ENCODE measurements around the gene WHRN. TPM values are rescaled to one million over a fixed set of nuclear protein-coding genes. Genes with fewer than 3 reads are reported as not detected.

Gene WHRN
- total and polyA plus RNA-seq, 2 donors (not counting 1 experiment from before 2014, with no cell fraction given) = 19.4 to 95.7 TPM

- DNase-seq (peak; percentile 13), ATAC-seq (ENCODE audit: low read depth) (no peak)
- Histone ChIP-seq H3K27ac (ENCODE audit: low read length in 2 of 2) (peak overlapping the region in 1 of 2 donors; percentile 99), H3K9ac (ENCODE audit: low read length) (no peak overlapping the region), H2AFZ (ENCODE audit: insufficient read depth, low read depth, low read length, poor library complexity, severe bottlenecking) (no peak overlapping the region), H3K4me2 (replicated peaks; ENCODE audit: low read depth, low read length, poor library complexity, severe bottlenecking) (peak overlapping the region; percentile 55), H4K20me1 (ENCODE audit: control insufficient read depth, insufficient read depth, low read length, poor library complexity, severe bottlenecking) (peaks cover 43% of the 10 kb centered on the region), H3K79me2 (ENCODE audit: control insufficient read depth, insufficient read depth, low read length) (peaks cover 68% of the 10 kb centered on the region), H3K9me3 (ENCODE audit: control extremely low read depth in 1 of 3, control insufficient read depth in 2 of 3, insufficient read depth in 1 of 3, low read length in 2 of 3) (no peaks in the 10 kb centered on the region), H3K4me3 (ENCODE audit: control extremely low read depth in 1 of 5, extremely low read depth in 1 of 5, insufficient read depth in 1 of 5, low read depth in 2 of 5, low read length in 4 of 5) (no peak overlapping the region), H3K27me3 (replicated peaks in 1 of 4; ENCODE audit: control extremely low read depth in 1 of 4, control insufficient read depth in 3 of 4, insufficient read depth in 4 of 4, low read length in 3 of 4) (no peaks in the 10 kb centered on the region), H3K36me3 (replicated peaks in 1 of 2; ENCODE audit: control extremely low read depth in 1 of 2, control insufficient read depth in 1 of 2, extremely low read depth in 1 of 2, insufficient read depth in 2 of 2, low read length in 1 of 2) (peaks cover 0 to 39% of the 10 kb centered on the region in 2 experiments), H3K4me1 (ENCODE audit: control insufficient read depth in 2 of 2, insufficient read depth in 2 of 2, low read length in 2 of 2) (peaks cover 64 to 76% of the 10 kb centered on the region in 2 donors)
- WGBS (ENCODE audit: insufficient coverage) = no CpG with 5 or more reads among the region's 5 CpGs
- intact Hi-C loops (cut with micrococcal nuclease) = loop anchor here (5.0 kb wide), 1 partner anchor 33 kb away; no protein-coding TSS in a partner anchor
- Mint-ChIP-seq H3K4me1 (peaks cover 62% of the 10 kb centered on the region), H3K27me3 (no peaks in the 10 kb centered on the region), H3K4me3 (peak overlapping the region; percentile 68), H3K27ac (peak overlapping the region; percentile 80), H3K9me3 (ENCODE audit: insufficient read depth) (no peaks in the 10 kb centered on the region)
- ChIA-PET POLR2A (interaction anchor here (0.7 to 5.0 kb wide), 7 partner anchors 8 to 197 kb away, joined by 3 to 45 read pairs (median 6); partner anchors contain the start of gene AKNA), CTCF (interaction anchor here (0.7 to 3.7 kb wide), 12 partner anchors 10 to 258 kb away, joined by 3 to 11 read pairs (median 4); partner anchors contain the start of gene ATP6V1G1)
- no peak for TF ChIP-seq EZH2 (IDR thresholded peaks at IDR 0.05; ENCODE audit: borderline replicate concordance, insufficient read depth, low read depth, low read length, poor library complexity, severe bottlenecking)
- TF ChIP-seq CTCF (IDR thresholded peaks at IDR 0.05) = no peak
Measured at GRCh38 chr9:114395768-114396167, 109.5 kb downstream of the WHRN start.

DNA sequence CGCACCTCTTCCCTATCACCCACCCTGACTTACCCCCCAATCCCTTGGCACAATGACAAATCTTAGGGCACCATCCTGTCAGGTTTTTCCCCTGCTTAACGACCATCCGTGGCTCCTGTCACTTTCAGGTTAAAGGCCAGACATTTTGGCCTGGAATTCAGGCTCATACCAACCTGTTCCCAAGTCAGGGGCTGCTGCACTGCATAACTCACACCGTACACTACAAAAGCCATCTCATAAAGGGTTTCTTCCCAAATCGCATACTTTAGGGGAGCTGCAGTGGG is 110.0 kb downstream of the WHRN start:
- no peak overlapping the region for H3K9ac ChIP-seq (ENCODE audit: low read length)
- H3K4me3 ChIP-seq (ENCODE audit: control extremely low read depth in 1 of 5, extremely low read depth in 1 of 5, insufficient read depth in 1 of 5, low read depth in 2 of 5, low read length in 4 of 5) = no peak overlapping the region
- peaks cover 73% of the 10 kb centered on the region for H3K79me2 ChIP-seq (ENCODE audit: control insufficient read depth, insufficient read depth, low read length)
- no peaks in the 10 kb centered on the region for H3K9me3 ChIP-seq (ENCODE audit: control extremely low read depth in 1 of 3, control insufficient read depth in 2 of 3, insufficient read depth in 1 of 3, low read length in 2 of 3)
- ChIA-PET CTCF (interaction anchor here (0.5 to 3.7 kb wide), 11 partner anchors 10 to 193 kb away, joined by 3 to 11 read pairs (median 5); partner anchors contain the start of gene ATP6V1G1), POLR2A (interaction anchor here (0.8 to 5.0 kb wide), 5 partner anchors 8 to 198 kb away, joined by 3 to 45 read pairs (median 6); partner anchors contain the start of gene AKNA)
- DNase-seq (no peak), ATAC-seq (ENCODE audit: low read depth) (no peak)
- peaks cover 69 to 80% of the 10 kb centered on the region in 2 donors for H3K4me1 ChIP-seq (ENCODE audit: control insufficient read depth in 2 of 2, insufficient read depth in 2 of 2, low read length in 2 of 2)
- H3K27ac Mint-ChIP-seq = peak overlapping the region; percentile 80
- H3K4me1 Mint-ChIP-seq = peaks cover 67% of the 10 kb centered on the region
- TF ChIP-seq CTCF (IDR thresholded peaks at IDR 0.05) (no peak), EZH2 (IDR thresholded peaks at IDR 0.05; ENCODE audit: borderline replicate concordance, insufficient read depth, low read depth, low read length, poor library complexity, severe bottlenecking) (no peak)
- peak overlapping the region; percentile 55 for H3K4me2 ChIP-seq (replicated peaks; ENCODE audit: low read depth, low read length, poor library complexity, severe bottlenecking)
- intact Hi-C loops (cut with micrococcal nuclease) = loop anchor here (5.0 kb wide), 1 partner anchor 33 kb away; no protein-coding TSS in a partner anchor
- H3K4me3 Mint-ChIP-seq = peak overlapping the region; percentile 68
- H4K20me1 ChIP-seq (ENCODE audit: control insufficient read depth, insufficient read depth, low read length, poor library complexity, severe bottlenecking) = peaks cover 47% of the 10 kb centered on the region
- no peak overlapping the region for H2AFZ ChIP-seq (ENCODE audit: insufficient read depth, low read depth, low read length, poor library complexity, severe bottlenecking)
- H3K27me3 Mint-ChIP-seq = no peaks in the 10 kb centered on the region
- H3K27me3 ChIP-seq (replicated peaks in 1 of 4; ENCODE audit: control extremely low read depth in 1 of 4, control insufficient read depth in 3 of 4, insufficient read depth in 4 of 4, low read length in 3 of 4) = no peaks in the 10 kb centered on the region
- H3K36me3 ChIP-seq (replicated peaks in 1 of 2; ENCODE audit: control extremely low read depth in 1 of 2, control insufficient read depth in 1 of 2, extremely low read depth in 1 of 2, insufficient read depth in 2 of 2, low read length in 1 of 2) = peaks cover 0 to 43% of the 10 kb centered on the region in 2 experiments
- no peaks in the 10 kb centered on the region for H3K9me3 Mint-ChIP-seq (ENCODE audit: insufficient read depth)
- peak overlapping the region in 1 of 2 donors; percentile 62 for H3K27ac ChIP-seq (ENCODE audit: low read length in 2 of 2)
- WGBS (ENCODE audit: insufficient coverage) = 52% methylated on average over 5 of the region's 5 CpGs
